Liver (tissue), 9 donors: ENCODE results near the gene DSG2. TPM values are rescaled to one million over a fixed set of nuclear protein-coding genes. Genes with fewer than 3 reads are reported as not detected.

ENCODE experiments used
- DNase-seq: peaks from one replicate; pipeline ENCODE4 v3.0.0-alpha.2; 2017; ENCODE audit warnings: low spot score
- H3K27ac ChIP-seq, 2 donors: one replicate each; pipeline ENCODE4 v1.7.0; 2013; ENCODE audit warnings: inconsistent platforms in 2 of 2, low read length in 2 of 2, control low read depth in 1 of 2, low read depth in 1 of 2, mild to moderate bottlenecking in 1 of 2
- H3K27me3 ChIP-seq, 4 donors: one replicate each; pipeline versions ENCODE4 v1.6.1 to v1.7.0; 2013; ENCODE audit warnings: low read length in 3 of 4, inconsistent platforms in 1 of 4, mild to moderate bottlenecking in 1 of 4, moderate library complexity in 1 of 4; ENCODE audit not compliant: control insufficient read depth in 4 of 4, insufficient read depth in 4 of 4
- H3K36me3 ChIP-seq, 4 donors: one replicate each; pipeline versions ENCODE4 v1.6.1 to v1.7.0; 2013; ENCODE audit warnings: low read length in 3 of 4, mild to moderate bottlenecking in 3 of 4, low read depth in 1 of 4, moderate library complexity in 1 of 4; ENCODE audit not compliant: control insufficient read depth in 4 of 4, insufficient read depth in 3 of 4
- H3K4me1 ChIP-seq, 4 donors: one replicate each; pipeline versions ENCODE4 v1.6.1 to v1.7.0; 2013; ENCODE audit warnings: low read length in 3 of 4, mild to moderate bottlenecking in 3 of 4, moderate library complexity in 1 of 4; ENCODE audit not compliant: control insufficient read depth in 4 of 4, insufficient read depth in 4 of 4
- H3K4me3 ChIP-seq, 3 donors: one replicate each; pipeline versions ENCODE4 v1.6.1 to v1.7.0; 2013; ENCODE audit warnings: low read length in 3 of 3, control low read depth in 1 of 3, low read depth in 1 of 3, mild to moderate bottlenecking in 1 of 3
- H3K9ac ChIP-seq, 2 donors: one replicate each; pipeline ENCODE4 v1.7.0; 2013; ENCODE audit warnings: low read length in 2 of 2, mild to moderate bottlenecking in 2 of 2, moderate library complexity in 2 of 2, control low read depth in 1 of 2, low read depth in 1 of 2
- H3K9me3 ChIP-seq, 4 donors: one replicate each; pipeline versions ENCODE4 v1.6.1 to v1.7.0; 2013; ENCODE audit warnings: low read length in 3 of 4; ENCODE audit not compliant: control insufficient read depth in 4 of 4
- EGR1 ChIP-seq, 2 donors: IDR thresholded peaks; 2 replicates each; pipeline ENCODE4 v1.6.1; 2016 to 2018; ENCODE audit warnings: antibody characterized with exemption in 2 of 2, low read depth in 2 of 2
- FOXA1 ChIP-seq: IDR thresholded peaks from 2 replicates; pipeline ENCODE4 v1.6.1; 2016; ENCODE audit warnings: antibody characterized with exemption
- FOXA2 ChIP-seq: IDR thresholded peaks from 2 replicates; pipeline ENCODE4 v1.6.1; 2016; ENCODE audit warnings: antibody characterized with exemption
- GABPA ChIP-seq, 2 donors: IDR thresholded peaks in 1 of 2; conservative IDR thresholded peaks in 1 of 2; 2 replicates each; pipeline ENCODE4 v1.6.1; 2016; ENCODE audit warnings: antibody characterized with exemption in 2 of 2, mild to moderate bottlenecking in 1 of 2, moderate library complexity in 1 of 2
- HNF4G ChIP-seq: IDR thresholded peaks from 2 replicates; pipeline ENCODE4 v1.6.1; 2016; ENCODE audit warnings: antibody characterized with exemption
- JUND ChIP-seq, 2 donors: IDR thresholded peaks; 2 replicates each; pipeline ENCODE4 v1.6.1; 2016; ENCODE audit warnings: antibody characterized with exemption in 2 of 2
- NR2F2 ChIP-seq: IDR thresholded peaks from 2 replicates; pipeline ENCODE4 v1.6.1; 2016; ENCODE audit warnings: antibody characterized with exemption
- RAD21 ChIP-seq, 2 donors: IDR thresholded peaks; 2 replicates each; pipeline ENCODE4 v1.6.1; 2016; ENCODE audit warnings: antibody characterized with exemption in 2 of 2, mild to moderate bottlenecking in 2 of 2
- RXRA ChIP-seq, 2 donors: IDR thresholded peaks; 2 replicates each; pipeline ENCODE4 v1.6.1; 2017 to 2018; ENCODE audit warnings: antibody characterized with exemption in 2 of 2, mild to moderate bottlenecking in 1 of 2
- SP1 ChIP-seq: IDR thresholded peaks from 2 replicates; pipeline ENCODE4 v1.6.1; 2018; ENCODE audit warnings: antibody characterized with exemption, mild to moderate bottlenecking
- TAF1 ChIP-seq: conservative IDR thresholded peaks from 2 replicates; pipeline ENCODE4 v1.6.1; 2016; ENCODE audit warnings: antibody characterized with exemption, mild to moderate bottlenecking
- YY1 ChIP-seq: IDR thresholded peaks from 2 replicates; pipeline ENCODE4 v1.6.1; 2016; ENCODE audit warnings: antibody characterized with exemption, mild to moderate bottlenecking
- WGBS: extraction: QIAGEN DNeasy Blood & Tissue Kit; methylation state at CpG from one replicate; pipeline ENCODE4 v1.1.7; 2013; 5-methylcytosine and 5-hydroxymethylcytosine counted together
- polyA plus RNA-seq, 2 donors: library from polyadenylated mRNA; stranded (reverse) in 1 of 2; unstranded in 1 of 2; fragments of 200-250 nt in 1 of 2; fragments of >200 nt in 1 of 2; fragmentation: Nextera tagmentation in 1 of 2; extraction: Ambion mirVana in 1 of 2; gene quantifications; one replicate each; pipeline versions ENCODE4 v1.2.1 to v1.2.3, GENCODE V29; 2013 to 2015
- total RNA-seq, 2 donors: library from RNA; depleted of rRNA; stranded (reverse); fragments of >200 nt; gene quantifications; one replicate each; pipeline ENCODE4 v1.2.3, GENCODE V29; 2014
- TF ChIP-seq, protein P1 (sequence below): fragments of 150-350 bp; IDR thresholded peaks from 2 replicates; pipeline ENCODE4 v1.5.1; 2017; ENCODE audit warnings: improper control_type of control experiment, low read depth, low read length; ENCODE audit not compliant: missing input control
- TF ChIP-seq, protein P2 (sequence below): IDR thresholded peaks from 2 replicates; pipeline ENCODE4 v1.6.1; 2016; ENCODE audit warnings: antibody characterized with exemption
- TF ChIP-seq, protein P3 (sequence below): IDR thresholded peaks from 2 replicates; pipeline ENCODE4 v1.6.1; 2016; ENCODE audit warnings: antibody characterized with exemption, mild to moderate bottlenecking
- donor health status: healthy.
- donor health status: healthy.
- donor health status: healthy.
- donor health status: healthy.
- donor health status: healthy.

Gene DSG2
- total and polyA plus RNA-seq, 4 donors: 5.4 to 13.9 (median 9.6) TPM

DNA sequence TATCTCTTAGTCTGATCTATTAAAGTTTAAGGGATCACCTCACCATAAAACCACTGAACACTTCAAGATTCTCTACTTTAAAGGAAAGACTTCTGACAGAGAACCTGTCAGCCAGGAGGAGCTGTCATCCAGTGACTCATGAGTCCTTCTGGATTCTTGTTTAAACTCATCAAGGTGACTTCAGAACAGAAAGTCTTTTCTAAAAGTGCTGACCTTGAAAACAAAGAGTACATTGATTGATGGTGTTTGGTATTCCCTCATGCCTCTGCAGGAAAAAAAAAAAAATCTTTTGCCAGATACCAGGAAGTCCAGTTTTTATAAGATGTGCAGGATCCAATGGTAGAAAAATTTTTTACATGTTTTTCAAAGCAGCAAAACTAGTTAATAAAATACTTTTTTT is 12.3 kb downstream of the DSG2 start:
- Histone ChIP-seq H3K9ac (no peak overlapping the region), H3K27ac (no peak overlapping the region), H3K9me3 (no peaks in the 10 kb centered on the region), H3K27me3 (no peaks in the 10 kb centered on the region), H3K36me3 (no peaks in the 10 kb centered on the region), H3K4me3 (no peak overlapping the region), H3K4me1 (no peaks in the 10 kb centered on the region)
- no peak for TF ChIP-seq TAF1
- no peak for TF ChIP-seq NR2F2
- TF ChIP-seq GABPA (IDR thresholded peaks at IDR 0.05 in 1 of 2, conservative IDR thresholded peaks at IDR 0.05 in 1 of 2): no peak
- no peak for TF ChIP-seq HNF4G
- no peak for TF ChIP-seq EGR1 (IDR thresholded peaks at IDR 0.05; ENCODE audit: low read depth in 2 of 2)
- TF ChIP-seq JUND (IDR thresholded peaks at IDR 0.05): no peak
- TF ChIP-seq, protein P1, sequence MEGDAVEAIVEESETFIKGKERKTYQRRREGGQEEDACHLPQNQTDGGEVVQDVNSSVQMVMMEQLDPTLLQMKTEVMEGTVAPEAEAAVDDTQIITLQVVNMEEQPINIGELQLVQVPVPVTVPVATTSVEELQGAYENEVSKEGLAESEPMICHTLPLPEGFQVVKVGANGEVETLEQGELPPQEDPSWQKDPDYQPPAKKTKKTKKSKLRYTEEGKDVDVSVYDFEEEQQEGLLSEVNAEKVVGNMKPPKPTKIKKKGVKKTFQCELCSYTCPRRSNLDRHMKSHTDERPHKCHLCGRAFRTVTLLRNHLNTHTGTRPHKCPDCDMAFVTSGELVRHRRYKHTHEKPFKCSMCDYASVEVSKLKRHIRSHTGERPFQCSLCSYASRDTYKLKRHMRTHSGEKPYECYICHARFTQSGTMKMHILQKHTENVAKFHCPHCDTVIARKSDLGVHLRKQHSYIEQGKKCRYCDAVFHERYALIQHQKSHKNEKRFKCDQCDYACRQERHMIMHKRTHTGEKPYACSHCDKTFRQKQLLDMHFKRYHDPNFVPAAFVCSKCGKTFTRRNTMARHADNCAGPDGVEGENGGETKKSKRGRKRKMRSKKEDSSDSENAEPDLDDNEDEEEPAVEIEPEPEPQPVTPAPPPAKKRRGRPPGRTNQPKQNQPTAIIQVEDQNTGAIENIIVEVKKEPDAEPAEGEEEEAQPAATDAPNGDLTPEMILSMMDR: no peak
- no peak for TF ChIP-seq RXRA (IDR thresholded peaks at IDR 0.05)
- TF ChIP-seq, protein P2, sequence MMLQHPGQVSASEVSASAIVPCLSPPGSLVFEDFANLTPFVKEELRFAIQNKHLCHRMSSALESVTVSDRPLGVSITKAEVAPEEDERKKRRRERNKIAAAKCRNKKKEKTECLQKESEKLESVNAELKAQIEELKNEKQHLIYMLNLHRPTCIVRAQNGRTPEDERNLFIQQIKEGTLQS: no peak
- no peak for DNase-seq

DNA sequence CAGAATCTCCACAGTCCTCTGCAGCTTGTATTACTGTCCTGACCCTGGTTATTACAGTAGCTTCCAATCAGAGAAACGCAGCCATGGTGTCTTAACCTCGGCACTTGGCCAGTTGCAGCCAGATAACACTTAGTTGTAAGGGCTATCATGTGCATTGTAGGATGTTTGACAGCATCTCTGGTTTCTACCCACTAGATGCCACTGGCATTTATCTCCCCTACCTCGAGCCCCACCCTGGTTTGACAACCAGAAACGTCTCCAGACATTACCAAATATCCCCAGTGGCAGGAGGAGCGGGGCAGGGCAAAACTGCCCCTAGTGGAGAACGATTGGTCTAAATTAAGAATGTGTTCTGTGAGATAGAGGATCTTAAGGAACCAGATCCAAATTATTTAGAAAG is 13.1 kb downstream of the DSG2 start:
- 74% methylated on average over 6 of the region's 6 CpGs for WGBS
- no peak overlapping the region for H3K4me3 ChIP-seq
- H3K27me3 ChIP-seq: no peaks in the 10 kb centered on the region
- no peak for DNase-seq
- TF ChIP-seq YY1 (no peak), NR2F2 (no peak), RAD21 (IDR thresholded peaks at IDR 0.05) (no peak), FOXA1 (no peak), HNF4G (no peak), SP1 (no peak), FOXA2 (no peak)
- TF ChIP-seq, protein P3, sequence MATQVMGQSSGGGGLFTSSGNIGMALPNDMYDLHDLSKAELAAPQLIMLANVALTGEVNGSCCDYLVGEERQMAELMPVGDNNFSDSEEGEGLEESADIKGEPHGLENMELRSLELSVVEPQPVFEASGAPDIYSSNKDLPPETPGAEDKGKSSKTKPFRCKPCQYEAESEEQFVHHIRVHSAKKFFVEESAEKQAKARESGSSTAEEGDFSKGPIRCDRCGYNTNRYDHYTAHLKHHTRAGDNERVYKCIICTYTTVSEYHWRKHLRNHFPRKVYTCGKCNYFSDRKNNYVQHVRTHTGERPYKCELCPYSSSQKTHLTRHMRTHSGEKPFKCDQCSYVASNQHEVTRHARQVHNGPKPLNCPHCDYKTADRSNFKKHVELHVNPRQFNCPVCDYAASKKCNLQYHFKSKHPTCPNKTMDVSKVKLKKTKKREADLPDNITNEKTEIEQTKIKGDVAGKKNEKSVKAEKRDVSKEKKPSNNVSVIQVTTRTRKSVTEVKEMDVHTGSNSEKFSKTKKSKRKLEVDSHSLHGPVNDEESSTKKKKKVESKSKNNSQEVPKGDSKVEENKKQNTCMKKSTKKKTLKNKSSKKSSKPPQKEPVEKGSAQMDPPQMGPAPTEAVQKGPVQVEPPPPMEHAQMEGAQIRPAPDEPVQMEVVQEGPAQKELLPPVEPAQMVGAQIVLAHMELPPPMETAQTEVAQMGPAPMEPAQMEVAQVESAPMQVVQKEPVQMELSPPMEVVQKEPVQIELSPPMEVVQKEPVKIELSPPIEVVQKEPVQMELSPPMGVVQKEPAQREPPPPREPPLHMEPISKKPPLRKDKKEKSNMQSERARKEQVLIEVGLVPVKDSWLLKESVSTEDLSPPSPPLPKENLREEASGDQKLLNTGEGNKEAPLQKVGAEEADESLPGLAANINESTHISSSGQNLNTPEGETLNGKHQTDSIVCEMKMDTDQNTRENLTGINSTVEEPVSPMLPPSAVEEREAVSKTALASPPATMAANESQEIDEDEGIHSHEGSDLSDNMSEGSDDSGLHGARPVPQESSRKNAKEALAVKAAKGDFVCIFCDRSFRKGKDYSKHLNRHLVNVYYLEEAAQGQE: no peak
- TF ChIP-seq, protein P2: no peak
- TF ChIP-seq, protein P1: no peak
- no peaks in the 10 kb centered on the region for H3K9me3 ChIP-seq
- no peak overlapping the region for H3K9ac ChIP-seq
- no peaks in the 10 kb centered on the region for H3K4me1 ChIP-seq
- no peak overlapping the region for H3K27ac ChIP-seq
- H3K36me3 ChIP-seq: no peaks in the 10 kb centered on the region
